Gastrocnemius medialis (tissue), 4 donors: ENCODE results near the gene MSTN. TPM values are rescaled to one million over a fixed set of nuclear protein-coding genes. Genes with fewer than 3 reads are reported as not detected.

Source experiments
- ATAC-seq, 2 donors: fragments of 150-250 bp; one replicate each; pipeline ENCODE4 v1.9.1; 2016
- DNase-seq, 2 donors: peaks; one replicate each; pipeline ENCODE4 v3.0.0-alpha.2; 2019
- H3K27ac ChIP-seq, 4 donors: fragments of 200-600 bp; sonication (generic); 1 replicate in 1 of 4; 2 replicates in 3 of 4; pipeline ENCODE4 v1.5.1; 2016 to 2018; ENCODE audit warnings: mild to moderate bottlenecking in 2 of 4, moderate library complexity in 1 of 4
- H3K27me3 ChIP-seq, 3 donors: fragments of 200-600 bp; sonication (generic) in 2 of 3; 1 replicate in 1 of 3; 2 replicates in 2 of 3; pipeline versions ENCODE4 v1.5.1 to v1.6.0; 2016 to 2019; ENCODE audit warnings: mild to moderate bottlenecking in 1 of 3, moderate library complexity in 1 of 3
- H3K36me3 ChIP-seq, 2 donors: fragments of 200-600 bp; sonication (generic) in 1 of 2; one replicate each; pipeline ENCODE4 v1.5.1; 2017 to 2018
- H3K4me1 ChIP-seq, 2 donors: fragments of 200-600 bp; sonication (generic) in 1 of 2; one replicate each; pipeline ENCODE4 v1.5.1; 2016 to 2017; ENCODE audit warnings: mild to moderate bottlenecking in 2 of 2
- H3K4me3 ChIP-seq, 4 donors: fragments of 200-600 bp; sonication (generic) in 3 of 4; 1 replicate in 1 of 4; 2 replicates in 3 of 4; pipeline ENCODE4 v1.5.1; 2016 to 2019; ENCODE audit warnings: mild to moderate bottlenecking in 2 of 4
- H3K9me3 ChIP-seq, 3 donors: fragments of 200-600 bp; sonication (generic) in 2 of 3; 1 replicate in 1 of 3; 2 replicates in 2 of 3; pipeline ENCODE4 v1.5.1; 2016 to 2019
- CTCF ChIP-seq, 5 experiments: fragments of 450-650 bp in 3 of 5; fragments of 200-600 bp in 2 of 5; sonication (generic) in 2 of 5; IDR thresholded peaks in 4 of 5; conservative IDR thresholded peaks in 1 of 5; 1 replicate in 4 of 5; 2 replicates in 1 of 5; pipeline ENCODE4 v1.5.1; 2016 to 2019; ENCODE audit warnings: antibody characterized with exemption in 5 of 5, mild to moderate bottlenecking in 3 of 5, moderate library complexity in 3 of 5
- POLR2A ChIP-seq, 2 donors: fragments of 450-650 bp; IDR thresholded peaks; one replicate each; pipeline ENCODE4 v1.6.1; 2017; ENCODE audit warnings: antibody characterized with exemption in 2 of 2, mild to moderate bottlenecking in 2 of 2, moderate library complexity in 2 of 2
- in situ Hi-C, 4 donors: fragments of 200-750 bp; cut with MboI; loops; one replicate each; pipeline versions ENCODE4 v1.15.0 to v1.8.0; 2017; ENCODE audit warnings: low sequenced_read_pairs in 4 of 4
- intact Hi-C: fragments of 100-400 bp; cut with DNase I; formaldehyde crosslinking; loops from one replicate; pipeline ENCODE4 v1.15.1; 2023; ENCODE audit warnings: low total_unique reads
- total RNA-seq, 4 donors: library from RNA; depleted of rRNA; stranded (reverse); fragments of >200 nt; gene quantifications; one replicate each; pipeline versions ENCODE4 v1.1.0 to v1.2.3, GENCODE V29; 2016

The MSTN gene
- total RNA-seq, 4 donors from 2014 or later = 0.11 to 6.2 (median 1.2) TPM

GRCh38 chr2:190060019-190060418 is 2.5 kb downstream of the MSTN start:
- intact Hi-C loops = loop anchor here (10.0 kb wide), 1 partner anchor 395 kb away; the partner anchor contains the start of gene ASNSD1
- no peak for TF ChIP-seq POLR2A (IDR thresholded peaks at IDR 0.05)
- Histone ChIP-seq H3K9me3 (no peaks in the 10 kb centered on the region), H3K36me3 (no peaks in the 10 kb centered on the region), H3K4me3 (peak overlapping the region in 3 of 4 donors; percentile 15 to 48 (median 33)), H3K4me1 (peaks cover 6 to 24% of the 10 kb centered on the region in 2 donors), H3K27ac (peak overlapping the region in 3 of 4 donors; percentile 65 to 76 (median 74)), H3K27me3 (no peaks in the 10 kb centered on the region)
- ATAC-seq = peak in 1 of 2 donors; percentile 65
- in situ Hi-C loops = loop anchor here in 2 of 4 donors (10.0 to 25.0 kb wide), 2 partner anchors 265 to 273 kb away; partner anchors contain the start of genes ORMDL1 (in 1 of the 2) and PMS1 (in 1 of the 2)
- no peak for DNase-seq

- ATAC-seq (no peak), DNase-seq (no peak)
- Histone ChIP-seq H3K4me1 (no peaks in the 10 kb centered on the region), H3K36me3 (no peaks in the 10 kb centered on the region), H3K27ac (no peak overlapping the region), H3K9me3 (no peaks in the 10 kb centered on the region), H3K4me3 (no peak overlapping the region), H3K27me3 (no peaks in the 10 kb centered on the region)
- in situ Hi-C loops (loop anchor here in 1 of 4 donors (25.0 kb wide), 1 partner anchor 266 kb away; the partner anchor contains the start of genes ORMDL1 and PMS1), intact Hi-C loops (no loop called here)
- no peak for TF ChIP-seq CTCF (IDR thresholded peaks at IDR 0.05 in 4 of 5, conservative IDR thresholded peaks at IDR 0.05 in 1 of 5)
- no peak for TF ChIP-seq POLR2A (IDR thresholded peaks at IDR 0.05)
Observed at GRCh38 chr2:190053426-190053825, 9.1 kb downstream of the MSTN start.

GRCh38 chr2:190052307-190052706 is 10.2 kb downstream of the MSTN start:
- intact Hi-C loops (no loop called here), in situ Hi-C loops (loop anchor here in 1 of 4 donors (25.0 kb wide), 1 partner anchor 265 kb away; the partner anchor contains the start of genes ORMDL1 and PMS1)
- TF ChIP-seq CTCF (IDR thresholded peaks at IDR 0.05 in 4 of 5, conservative IDR thresholded peaks at IDR 0.05 in 1 of 5) (no peak), POLR2A (IDR thresholded peaks at IDR 0.05) (no peak)
- H3K27me3 ChIP-seq = no peaks in the 10 kb centered on the region
- no peaks in the 10 kb centered on the region for H3K36me3 ChIP-seq
- H3K27ac ChIP-seq = no peak overlapping the region
- H3K4me1 ChIP-seq = no peaks in the 10 kb centered on the region
- ATAC-seq (no peak), DNase-seq (no peak)
- no peak overlapping the region for H3K4me3 ChIP-seq
- H3K9me3 ChIP-seq = no peaks in the 10 kb centered on the region

GRCh38 chr2:190051223-190051622 is 11.3 kb downstream of the MSTN start:
- no peaks in the 10 kb centered on the region for H3K36me3 ChIP-seq
- intact Hi-C loops = no loop called here
- H3K27me3 ChIP-seq = no peaks in the 10 kb centered on the region
- H3K27ac ChIP-seq = no peak overlapping the region
- no peak overlapping the region for H3K4me3 ChIP-seq
- in situ Hi-C loops = loop anchor here in 1 of 4 donors (25.0 kb wide), 1 partner anchor 264 kb away; the partner anchor contains the start of genes ORMDL1 and PMS1
- TF ChIP-seq CTCF (IDR thresholded peaks at IDR 0.05 in 4 of 5, conservative IDR thresholded peaks at IDR 0.05 in 1 of 5) (no peak), POLR2A (IDR thresholded peaks at IDR 0.05) (no peak)
- H3K9me3 ChIP-seq = no peaks in the 10 kb centered on the region
- no peaks in the 10 kb centered on the region for H3K4me1 ChIP-seq
- DNase-seq (no peak), ATAC-seq (no peak)

DNA sequence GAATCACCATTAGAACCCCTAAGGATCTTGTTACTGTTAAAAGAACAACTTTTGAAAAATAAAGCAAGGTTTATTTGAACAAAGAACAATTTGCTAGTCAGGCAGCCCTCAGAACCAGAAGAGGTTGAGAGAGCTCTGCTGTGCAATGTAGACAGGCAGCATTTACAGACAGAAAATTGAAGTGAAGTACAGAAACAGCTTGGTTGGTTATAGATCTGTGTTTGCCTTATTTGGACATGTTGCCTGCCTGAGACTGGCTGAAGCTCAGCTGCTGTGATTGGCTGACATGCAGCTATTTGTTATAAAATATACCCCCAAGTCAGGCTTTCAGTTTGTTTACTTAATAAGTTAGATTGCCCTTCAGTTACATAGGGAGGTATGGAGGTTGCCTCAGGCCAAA is 12.5 kb downstream of the MSTN start:
- no peak for ATAC-seq
- no peak overlapping the region for H3K27ac ChIP-seq
- no peaks in the 10 kb centered on the region for H3K4me1 ChIP-seq
- TF ChIP-seq CTCF (IDR thresholded peaks at IDR 0.05 in 4 of 5, conservative IDR thresholded peaks at IDR 0.05 in 1 of 5) (no peak), POLR2A (IDR thresholded peaks at IDR 0.05) (no peak)
- H3K4me3 ChIP-seq = no peak overlapping the region
- in situ Hi-C loops (loop anchor here in 1 of 4 donors (25.0 kb wide), 1 partner anchor 263 kb away; the partner anchor contains the start of genes ORMDL1 and PMS1), intact Hi-C loops (no loop called here)
- DNase-seq = no peak
- H3K27me3 ChIP-seq = no peaks in the 10 kb centered on the region
- no peaks in the 10 kb centered on the region for H3K9me3 ChIP-seq
- no peaks in the 10 kb centered on the region for H3K36me3 ChIP-seq
